PC-3 (cell line): ENCODE results near the gene VSIR.

Experiments
- CTCF ChIP-seq: fragments of 300-600 bp; sonication (generic); conservative IDR thresholded peaks from 2 replicates; pipeline ENCODE4 v1.5.1; 2017; ENCODE audit warnings: antibody characterized with exemption, low read depth, mild to moderate bottlenecking, low read length
- EZH2 ChIP-seq: fragments of 300-600 bp; sonication (generic); IDR thresholded peaks from one replicate; pipeline ENCODE4 v1.6.1; 2017; ENCODE audit warnings: antibody characterized with exemption, mild to moderate bottlenecking, low read length; ENCODE audit not compliant: unreplicated experiment

- TF ChIP-seq EZH2 (no peak), CTCF (no peak)
Measured at GRCh38 chr10:71747039-71747531, 26.2 kb downstream of the VSIR start.
